PC-3 (cell line): ENCODE data around the gene KLHDC8A. TPM values are rescaled to one million over a fixed set of nuclear protein-coding genes. Genes with fewer than 3 reads are reported as not detected.

Experiments used
- ATAC-seq: fragments of 200-7000 bp; cut with Tn5 transposase; 2 replicates; pipeline ENCODE4 v1.9.1; 2020; ENCODE audit warnings: mild to moderate bottlenecking, moderate library complexity
- BruUV-seq: library from RNA; stranded (reverse); fragments of 400-500 nt; replicated peaks from 2 replicates; lab custom pipeline; 2021; lab: Mats Ljungman, UMichigan
- CTCF ChIA-PET: fragments of 300-600 bp; sonication (Branson Sonifier 250); formaldehyde crosslinking; loops from one replicate; lab custom pipeline; 2022; ENCODE audit warnings: antibody characterized with exemption; lab: Charles Lee
- POLR2A ChIA-PET: fragments of 300-600 bp; sonication (Branson Sonifier 250); formaldehyde crosslinking; loops from one replicate; lab custom pipeline; 2022; ENCODE audit warnings: antibody characterized with exemption; ENCODE audit not compliant: unreplicated experiment; lab: Charles Lee
- DNase-seq: peaks from one replicate; pipeline ENCODE4 v3.0.0-alpha.2; 2015
- H2AFZ ChIP-seq: fragments of 300-600 bp; sonication (generic); 2 replicates; pipeline ENCODE4 v1.6.0; 2016; ENCODE audit warnings: antibody characterized with exemption, low read length
- H3F3A ChIP-seq: fragments of 300-600 bp; sonication (generic); one replicate; pipeline ENCODE4 v1.6.0; 2017; ENCODE audit warnings: antibody characterized with exemption, low read length, control low read depth, mild to moderate bottlenecking; ENCODE audit not compliant: unreplicated experiment
- H3K27ac ChIP-seq: fragments of 300-600 bp; sonication (generic); 2 replicates; pipeline ENCODE4 v1.5.1; 2016; ENCODE audit warnings: mild to moderate bottlenecking, low read length
- H3K27me3 ChIP-seq: fragments of 300-600 bp; sonication (generic); 2 replicates; pipeline ENCODE4 v1.6.1; 2016; ENCODE audit warnings: low read length, mixed read lengths
- H3K36me3 ChIP-seq: fragments of 300-600 bp; sonication (generic); 2 replicates; pipeline ENCODE4 v1.6.1; 2016; ENCODE audit warnings: low read depth, mixed run types, low read length, mixed read lengths
- H3K4me1 ChIP-seq: fragments of 300-600 bp; sonication (generic); 2 replicates; pipeline ENCODE4 v1.5.1; 2016; ENCODE audit warnings: low read length; ENCODE audit not compliant: insufficient read depth
- H3K4me2 ChIP-seq: fragments of 300-600 bp; sonication (generic); 2 replicates; pipeline ENCODE4 v1.6.0; 2016; ENCODE audit warnings: low read length
- H3K4me3 ChIP-seq: fragments of 300-600 bp; sonication (generic); 2 replicates; pipeline ENCODE4 v1.5.1; 2016; ENCODE audit warnings: mild to moderate bottlenecking, low read length, mixed read lengths
- H3K79me2 ChIP-seq: fragments of 300-600 bp; sonication (generic); 2 replicates; pipeline ENCODE4 v1.6.1; 2017; ENCODE audit warnings: low read length, mixed read lengths
- H3K9ac ChIP-seq: fragments of 300-600 bp; sonication (generic); 2 replicates; pipeline ENCODE4 v1.6.0; 2016; ENCODE audit warnings: mild to moderate bottlenecking, low read length
- H3K9me2 ChIP-seq: fragments of 300-600 bp; sonication (generic); replicated peaks from 2 replicates; pipeline ENCODE4 v1.6.1; 2016; ENCODE audit warnings: mixed run types, low read length, mixed read lengths
- H3K9me3 ChIP-seq: fragments of 300-600 bp; sonication (generic); 2 replicates; pipeline ENCODE4 v1.6.1; 2016; ENCODE audit warnings: low read length, mixed read lengths
- H4K20me1 ChIP-seq: fragments of 300-600 bp; sonication (generic); 2 replicates; pipeline ENCODE4 v1.6.1; 2016; ENCODE audit warnings: low read length, mixed read lengths
- EZH2 ChIP-seq: fragments of 300-600 bp; sonication (generic); IDR thresholded peaks from one replicate; pipeline ENCODE4 v1.6.1; 2017; ENCODE audit warnings: antibody characterized with exemption, mild to moderate bottlenecking, low read length; ENCODE audit not compliant: unreplicated experiment
- EZH2phosphoT487 ChIP-seq: fragments of 300-600 bp; sonication (generic); IDR thresholded peaks from 2 replicates; pipeline ENCODE4 v1.6.1; 2018; ENCODE audit warnings: mild to moderate bottlenecking, antibody characterized with exemption, low read length, borderline replicate concordance
- intact Hi-C: fragments of 100-400 bp; cut with micrococcal nuclease; formaldehyde crosslinking; loops from 2 replicates; pipeline ENCODE4 v1.9.0; 2023
- total RNA-seq: library from RNA; depleted of rRNA; stranded (reverse); fragments of >200 nt; gene quantifications from 2 replicates; pipeline ENCODE4 v1.2.3, GENCODE V29; 2014
- TF ChIP-seq, protein P1 (sequence below): fragments of 300-600 bp; sonication (generic); conservative IDR thresholded peaks from 2 replicates; pipeline ENCODE4 v1.5.1; 2017; ENCODE audit warnings: antibody characterized with exemption, low read depth, mild to moderate bottlenecking, low read length

KLHDC8A gene
- total RNA-seq, 1 experiment from 2014 or later = not detected

DNA sequence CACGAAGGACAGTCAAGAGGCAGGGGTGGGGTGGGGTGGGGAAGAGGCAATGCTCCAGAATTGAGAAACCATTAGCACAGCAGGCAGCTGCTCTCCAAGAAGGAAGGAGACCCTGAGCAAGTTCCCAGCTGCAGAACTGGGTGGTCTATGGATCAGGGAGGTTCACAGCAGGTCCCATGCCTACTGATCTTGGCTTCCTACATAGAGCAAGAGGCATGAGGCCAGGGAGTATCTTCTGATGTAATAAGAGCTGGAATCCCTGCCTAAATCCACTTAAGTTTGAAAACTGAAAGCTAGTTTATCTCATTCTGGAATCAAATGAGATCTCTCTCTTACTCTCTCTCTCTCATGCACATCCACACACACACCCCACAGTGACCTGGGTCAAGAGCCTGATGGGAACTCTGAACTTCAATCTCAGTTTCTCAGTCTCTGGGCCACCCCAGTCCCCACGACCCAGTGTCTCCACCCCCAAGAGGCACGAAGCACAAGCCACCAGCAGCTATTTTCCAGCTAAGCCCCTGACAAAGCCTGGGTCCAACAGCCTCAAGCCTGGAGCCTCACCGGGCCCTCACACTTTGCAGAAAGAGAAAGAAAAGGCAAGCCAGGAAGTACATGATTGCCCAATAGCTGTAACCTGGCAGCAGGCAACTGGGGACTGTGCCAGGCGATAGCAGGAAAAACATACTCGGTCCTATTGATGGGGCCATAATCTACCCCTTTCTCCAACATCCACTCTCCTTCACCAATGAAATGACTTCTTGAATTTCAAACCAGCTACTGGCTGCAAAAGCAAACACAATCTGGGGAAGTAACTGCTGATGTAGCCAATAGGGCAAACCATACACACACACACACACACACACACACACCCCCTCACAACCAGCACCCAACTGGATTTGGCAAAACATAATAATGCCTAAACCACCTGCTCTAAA lies 37.4 kb downstream of the KLHDC8A start:
- Histone ChIP-seq H3K4me3 (peak overlapping the region; percentile 12; the same call in 1 of the 2 replicates), H3K9me3 (no peaks in the 10 kb centered on the region), H3F3A (no peaks in the 10 kb centered on the region), H3K4me2 (peak overlapping the region; percentile 59), H3K9me2 (no peaks in the 10 kb centered on the region), H2AFZ (0 out of 2 replicates have a peak overlapping the region, but pooled peaks have one; percentile 5), H3K9ac (no peak overlapping the region), H4K20me1 (no peaks in the 10 kb centered on the region), H3K36me3 (no peaks in the 10 kb centered on the region), H3K27me3 (no peaks in the 10 kb centered on the region), H3K27ac (peak overlapping the region; percentile 2; the same call in 1 of the 2 replicates), H3K79me2 (peaks cover 59% of the 10 kb centered on the region), H3K4me1 (peaks cover 42% of the 10 kb centered on the region)
- no peak for TF ChIP-seq EZH2phosphoT487
- TF ChIP-seq EZH2 = no peak
- TF ChIP-seq, protein P1, sequence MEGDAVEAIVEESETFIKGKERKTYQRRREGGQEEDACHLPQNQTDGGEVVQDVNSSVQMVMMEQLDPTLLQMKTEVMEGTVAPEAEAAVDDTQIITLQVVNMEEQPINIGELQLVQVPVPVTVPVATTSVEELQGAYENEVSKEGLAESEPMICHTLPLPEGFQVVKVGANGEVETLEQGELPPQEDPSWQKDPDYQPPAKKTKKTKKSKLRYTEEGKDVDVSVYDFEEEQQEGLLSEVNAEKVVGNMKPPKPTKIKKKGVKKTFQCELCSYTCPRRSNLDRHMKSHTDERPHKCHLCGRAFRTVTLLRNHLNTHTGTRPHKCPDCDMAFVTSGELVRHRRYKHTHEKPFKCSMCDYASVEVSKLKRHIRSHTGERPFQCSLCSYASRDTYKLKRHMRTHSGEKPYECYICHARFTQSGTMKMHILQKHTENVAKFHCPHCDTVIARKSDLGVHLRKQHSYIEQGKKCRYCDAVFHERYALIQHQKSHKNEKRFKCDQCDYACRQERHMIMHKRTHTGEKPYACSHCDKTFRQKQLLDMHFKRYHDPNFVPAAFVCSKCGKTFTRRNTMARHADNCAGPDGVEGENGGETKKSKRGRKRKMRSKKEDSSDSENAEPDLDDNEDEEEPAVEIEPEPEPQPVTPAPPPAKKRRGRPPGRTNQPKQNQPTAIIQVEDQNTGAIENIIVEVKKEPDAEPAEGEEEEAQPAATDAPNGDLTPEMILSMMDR = no peak
- POLR2A ChIA-PET = interaction anchor here (0.6 to 0.7 kb wide), 3 partner anchors 25 to 229 kb away, joined by 3 to 4 read pairs (median 3); no protein-coding TSS in a partner anchor
- CTCF ChIA-PET = interaction anchor here (0.5 to 1.3 kb wide), 5 partner anchors 17 to 338 kb away, joined by 3 to 7 read pairs (median 4); no protein-coding TSS in a partner anchor
- DNase-seq (peak; percentile 85), ATAC-seq (peak; percentile 4; the same call in 1 of the 2 replicates)
- no TSS peak for BruUV-seq
- intact Hi-C loops = no loop called here

DNA sequence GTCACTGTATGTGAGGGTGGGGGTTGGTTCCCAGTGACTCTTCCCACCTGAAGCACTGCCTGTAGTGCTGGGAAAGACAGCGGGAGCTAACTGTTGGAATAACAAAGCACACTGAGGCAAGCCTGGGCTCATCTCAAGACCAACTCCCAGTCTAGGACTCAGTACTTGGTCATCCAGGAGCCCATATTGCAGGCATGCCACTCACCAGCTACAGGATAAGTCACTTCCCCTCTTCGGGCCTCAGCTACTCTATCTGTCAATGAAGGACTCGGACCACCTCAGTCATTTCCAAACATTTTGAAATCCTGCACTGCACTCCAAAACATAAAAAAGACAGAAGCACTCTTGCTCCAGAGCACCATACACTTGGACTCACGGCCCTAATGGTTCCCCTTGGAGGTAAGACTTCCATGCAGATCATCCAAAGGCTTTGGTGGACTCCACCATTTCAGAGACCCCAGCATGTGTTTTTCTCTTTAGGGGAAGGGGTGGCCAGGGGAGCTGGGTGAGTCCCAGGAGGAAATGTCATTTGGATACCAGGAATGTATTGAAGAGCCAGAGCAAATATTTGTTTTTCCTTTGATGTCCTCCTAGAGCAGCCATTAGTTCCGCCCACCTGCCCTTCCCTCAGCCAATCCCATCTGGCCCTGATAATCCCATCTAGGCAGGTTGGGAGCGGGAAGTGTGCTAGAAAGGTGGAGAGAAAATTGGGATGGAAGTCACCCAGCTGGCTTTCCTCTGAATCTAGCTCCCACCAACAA lies 38.3 kb downstream of the KLHDC8A start:
- TF ChIP-seq EZH2 = no peak
- H3K4me3 ChIP-seq = no peak overlapping the region
- H3K36me3 ChIP-seq = no peaks in the 10 kb centered on the region
- peaks cover 59% of the 10 kb centered on the region for H3K79me2 ChIP-seq
- POLR2A ChIA-PET = no interaction called here
- H4K20me1 ChIP-seq = no peaks in the 10 kb centered on the region
- no peaks in the 10 kb centered on the region for H3F3A ChIP-seq
- peaks cover 42% of the 10 kb centered on the region for H3K4me1 ChIP-seq
- CTCF ChIA-PET = interaction anchor here (0.5 to 1.3 kb wide), 5 partner anchors 18 to 45 kb away, joined by 3 to 7 read pairs (median 4); no protein-coding TSS in a partner anchor
- H2AFZ ChIP-seq = no peak overlapping the region
- H3K4me2 ChIP-seq = peak overlapping the region; percentile 54
- no peak overlapping the region for H3K9ac ChIP-seq
- no peaks in the 10 kb centered on the region for H3K9me3 ChIP-seq
- no peaks in the 10 kb centered on the region for H3K9me2 ChIP-seq
- H3K27ac ChIP-seq = no peak overlapping the region
- DNase-seq = peak; percentile 40
- intact Hi-C loops = no loop called here
- no TSS peak for BruUV-seq
- H3K27me3 ChIP-seq = no peaks in the 10 kb centered on the region
- no peak for ATAC-seq

GRCh38 chr1:205317311-205317917 lies 39.3 kb downstream of the KLHDC8A start:
- no peak overlapping the region for H3K27ac ChIP-seq
- no peaks in the 10 kb centered on the region for H4K20me1 ChIP-seq
- H3F3A ChIP-seq = no peaks in the 10 kb centered on the region
- peaks cover 59% of the 10 kb centered on the region for H3K79me2 ChIP-seq
- H3K9me2 ChIP-seq = no peaks in the 10 kb centered on the region
- DNase-seq (peak; percentile 85), ATAC-seq (peak; percentile 25)
- peaks cover 42% of the 10 kb centered on the region for H3K4me1 ChIP-seq
- TF ChIP-seq EZH2 (no peak), EZH2phosphoT487 (no peak)
- TF ChIP-seq, protein P1 = 0 out of 2 replicates have a peak, but pooled peaks have one; percentile 14
- H2AFZ ChIP-seq = no peak overlapping the region
- no peak overlapping the region for H3K4me3 ChIP-seq
- POLR2A ChIA-PET = no interaction called here
- H3K4me2 ChIP-seq = peak overlapping the region; percentile 54
- no TSS peak for BruUV-seq
- no peaks in the 10 kb centered on the region for H3K36me3 ChIP-seq
- H3K27me3 ChIP-seq = no peaks in the 10 kb centered on the region
- no peaks in the 10 kb centered on the region for H3K9me3 ChIP-seq
- intact Hi-C loops = no loop called here
- no peak overlapping the region for H3K9ac ChIP-seq
- CTCF ChIA-PET = interaction anchor here (1.1 kb wide), 2 partner anchors 33 to 44 kb away, joined by 3 to 5 read pairs; no protein-coding TSS in a partner anchor
